ENCODE results near the gene TAF1C.
A peak's percentile ranks its signal among the peaks of the same experiment; 100 is the strongest.

DNA sequence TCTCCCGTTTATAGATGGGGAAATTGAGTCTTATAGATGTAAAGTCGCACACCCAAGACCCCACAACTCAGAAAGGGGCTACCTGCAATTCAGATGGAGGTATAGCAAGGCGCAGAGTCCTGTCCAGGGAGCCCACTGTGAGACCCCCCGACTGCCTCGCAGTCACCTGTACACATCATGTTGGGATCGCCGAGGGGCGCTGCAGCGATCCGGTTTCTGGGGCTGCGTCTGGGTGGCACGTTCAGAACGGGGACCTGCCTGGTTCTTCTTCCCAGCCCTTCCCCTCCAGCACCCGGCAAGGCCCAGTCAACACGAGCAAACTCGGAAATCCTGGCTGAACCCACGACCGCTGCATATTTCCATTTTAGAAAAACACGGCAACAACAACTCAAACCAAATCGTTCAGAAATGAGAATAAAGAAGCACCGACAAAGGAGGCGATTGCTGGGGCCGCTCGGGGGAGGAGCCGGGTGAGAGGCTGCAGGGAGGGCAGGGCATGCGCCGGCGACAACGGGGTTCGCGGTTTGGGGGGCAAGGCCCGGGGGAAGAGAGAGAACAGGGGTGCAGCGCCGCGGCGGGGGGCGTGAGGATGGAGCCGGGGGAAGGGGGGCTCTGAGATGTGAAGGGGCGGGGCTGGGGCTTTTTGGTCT, 42.5 kb downstream of the TAF1C start:
- TF ChIP-seq CTCF (IDR thresholded peaks at IDR 0.05 in 2 of 3, conservative IDR thresholded peaks at IDR 0.05 in 1 of 3; ENCODE audit: control insufficient read depth in 2 of 3, extremely low read depth in 1 of 3, insufficient read depth in 1 of 3, low read depth in 3 of 3, low read length in 3 of 3) (peak in 2 of 3 experiments; percentile 8 to 24; a peak in 1 of 6 replicates), POLR2A (IDR thresholded peaks at IDR 0.05; ENCODE audit: low read depth, low read length) (no peak), REST (IDR thresholded peaks at IDR 0.05; ENCODE audit: low read depth, low read length) (no peak), KDM1A (IDR thresholded peaks at IDR 0.05; ENCODE audit: borderline replicate concordance) (no peak), EP300 (IDR thresholded peaks at IDR 0.05; ENCODE audit: borderline replicate concordance in 1 of 2, control insufficient read depth in 1 of 2, low read depth in 2 of 2, low read length in 2 of 2) (no peak), HCFC1 (IDR thresholded peaks at IDR 0.05; ENCODE audit: low read length) (no peak), NFYB (IDR thresholded peaks at IDR 0.05; ENCODE audit: insufficient read depth, low read depth, low read length) (no peak), SRF (IDR thresholded peaks at IDR 0.05; ENCODE audit: low read depth in 2 of 2, low read length in 2 of 2) (no peak), PAX5 (IDR thresholded peaks at IDR 0.05; ENCODE audit: borderline replicate concordance, low read depth, low read length) (no peak), SPI1 (IDR thresholded peaks at IDR 0.05; ENCODE audit: borderline replicate concordance, insufficient read depth, low read depth, low read length) (no peak), SMAD1 (IDR thresholded peaks at IDR 0.05; ENCODE audit: low read depth, partially characterized antibody) (no peak)
- TF ChIP-seq, protein P1, sequence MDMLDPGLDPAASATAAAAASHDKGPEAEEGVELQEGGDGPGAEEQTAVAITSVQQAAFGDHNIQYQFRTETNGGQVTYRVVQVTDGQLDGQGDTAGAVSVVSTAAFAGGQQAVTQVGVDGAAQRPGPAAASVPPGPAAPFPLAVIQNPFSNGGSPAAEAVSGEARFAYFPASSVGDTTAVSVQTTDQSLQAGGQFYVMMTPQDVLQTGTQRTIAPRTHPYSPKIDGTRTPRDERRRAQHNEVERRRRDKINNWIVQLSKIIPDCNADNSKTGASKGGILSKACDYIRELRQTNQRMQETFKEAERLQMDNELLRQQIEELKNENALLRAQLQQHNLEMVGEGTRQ (IDR thresholded peaks at IDR 0.05; ENCODE audit: borderline replicate concordance, low read depth, low read length), result no peak
- TF ChIP-seq, protein P2, sequence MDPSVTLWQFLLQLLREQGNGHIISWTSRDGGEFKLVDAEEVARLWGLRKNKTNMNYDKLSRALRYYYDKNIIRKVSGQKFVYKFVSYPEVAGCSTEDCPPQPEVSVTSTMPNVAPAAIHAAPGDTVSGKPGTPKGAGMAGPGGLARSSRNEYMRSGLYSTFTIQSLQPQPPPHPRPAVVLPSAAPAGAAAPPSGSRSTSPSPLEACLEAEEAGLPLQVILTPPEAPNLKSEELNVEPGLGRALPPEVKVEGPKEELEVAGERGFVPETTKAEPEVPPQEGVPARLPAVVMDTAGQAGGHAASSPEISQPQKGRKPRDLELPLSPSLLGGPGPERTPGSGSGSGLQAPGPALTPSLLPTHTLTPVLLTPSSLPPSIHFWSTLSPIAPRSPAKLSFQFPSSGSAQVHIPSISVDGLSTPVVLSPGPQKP (IDR thresholded peaks at IDR 0.05; ENCODE audit: low read depth, low read length), result no peak
